ENCODE results near the gene RNF115.
"Not testable (repeated sequence)": the region's sequence is repeated elsewhere in the genome, so short reads cannot be mapped to it uniquely, and the experiment has no call there.

The RNF115 gene

DNA sequence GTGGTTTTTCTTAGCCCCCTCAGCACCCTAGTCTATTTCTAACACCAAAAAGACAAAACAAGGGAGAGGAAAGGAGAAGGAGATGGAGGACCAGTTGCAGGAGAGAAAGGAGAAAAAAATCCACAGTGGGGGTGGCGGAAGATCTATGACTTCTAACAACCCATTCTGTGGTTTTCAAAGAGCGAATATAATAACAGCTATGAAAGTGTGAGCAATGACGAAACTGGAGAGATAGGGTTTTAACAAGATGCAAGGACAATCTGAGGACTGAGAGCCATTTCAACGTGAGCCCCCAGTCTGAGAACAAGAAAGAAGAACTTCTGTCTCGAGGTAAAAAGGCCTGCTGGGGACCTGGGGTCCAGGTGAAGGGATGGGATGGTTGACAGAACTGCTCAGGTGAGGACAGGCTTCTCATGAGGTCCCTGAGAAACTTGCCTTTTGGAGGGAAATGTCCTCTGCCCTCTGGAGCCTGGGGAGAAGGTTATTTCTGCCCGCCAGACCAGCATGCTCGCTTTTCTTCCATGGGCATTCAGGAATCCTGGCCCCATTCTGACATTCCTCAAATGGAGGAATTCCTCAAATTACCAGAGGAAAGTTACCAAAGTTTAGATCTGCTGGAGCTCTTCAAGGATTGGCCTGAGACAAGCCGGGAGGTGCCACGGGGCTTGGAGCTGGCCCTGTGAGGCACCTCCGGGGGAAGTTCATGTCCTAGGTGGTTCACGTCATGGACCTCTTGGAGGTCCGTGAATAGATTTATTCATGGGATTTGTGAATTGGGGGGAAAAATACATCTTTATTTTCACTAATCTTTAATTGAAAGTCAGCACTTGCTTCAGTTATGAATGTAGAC lies 104.4 kb downstream of the RNF115 start, which contains the start of gene CD160:
Gene CD160, plus strand, starts transcription at position 270 of the 850 bp plus-strand sequence. CDS start 8,829 bp downstream, outside the sequence.
- Histone ChIP-seq H3K9me3 (replicated peaks in 1 of 2; ENCODE audit: control insufficient read depth in 2 of 2, insufficient read depth in 1 of 2, low read depth in 1 of 2, low read length in 2 of 2) (no peaks in the 10 kb centered on the region), H3K27ac (replicated peaks; ENCODE audit: low read length) (no peak within 1 kb of the TSS), H3K4ac (ENCODE audit: low read length) (no peak within 1 kb of the TSS), H2BK120ac (ENCODE audit: low read depth, low read length) (no peak within 1 kb of the TSS), H3K4me1 (ENCODE audit: control insufficient read depth in 2 of 2, insufficient read depth in 1 of 2, low read depth in 1 of 2, low read length in 2 of 2) (peaks cover 14 to 15% of the 10 kb centered on the region in 2 donors), H2BK5ac (ENCODE audit: low read length) (no peak within 1 kb of the TSS), H3K9ac (ENCODE audit: low read depth, low read length, poor library complexity) (no peak within 1 kb of the TSS), H4K91ac (ENCODE audit: low read depth, low read length, poor library complexity) (no peak within 1 kb of the TSS), H3K14ac (ENCODE audit: low read length) (no peak within 1 kb of the TSS), H3K4me2 (ENCODE audit: insufficient read depth, low read length, poor library complexity, severe bottlenecking) (no peak within 1 kb of the TSS), H3K4me3 (ENCODE audit: low read length in 2 of 2) (no peak within 1 kb of the TSS), H3K23ac (ENCODE audit: low read depth, low read length, poor library complexity) (no peak within 1 kb of the TSS), H4K8ac (ENCODE audit: low read depth, low read length) (no peak within 1 kb of the TSS), H3K36me3 (replicated peaks in 1 of 2; ENCODE audit: control insufficient read depth in 2 of 2, insufficient read depth in 2 of 2, low read length in 2 of 2) (no peaks in the 10 kb centered on the region), H3K18ac (ENCODE audit: low read length) (no peak within 1 kb of the TSS), H2AFZ (ENCODE audit: low read length) (peak within 1 kb of the TSS; percentile 88), H3K27me3 (ENCODE audit: control insufficient read depth in 3 of 3, insufficient read depth in 3 of 3, low read depth in 1 of 3, low read length in 3 of 3) (peaks cover 0 to 16% (median 0%) of the 10 kb centered on the region in 3 experiments), H2BK15ac (ENCODE audit: low read length) (no peak within 1 kb of the TSS), H2BK12ac (ENCODE audit: low read length) (no peak within 1 kb of the TSS), H3K79me1 (ENCODE audit: low read depth, low read length) (no peaks in the 10 kb centered on the region), H2AK5ac (ENCODE audit: low read depth, low read length) (no peak within 1 kb of the TSS)
- no peak for DNase-seq (ENCODE audit: low spot score)
- WGBS, 2 donors (ENCODE audit: extremely low coverage in 2 of 2, insufficient read length in 2 of 2, insufficient replicate concordance in 1 of 2): no CpG with 5 or more reads among the region's 12 CpGs

GRCh38 chr1:145718465-145718864 lies 105.4 kb downstream of the RNF115 start:
- peaks cover 14 to 15% of the 10 kb centered on the region in 2 donors for H3K4me1 ChIP-seq (ENCODE audit: control insufficient read depth in 2 of 2, insufficient read depth in 1 of 2, low read depth in 1 of 2, low read length in 2 of 2)
- H4K8ac ChIP-seq (ENCODE audit: low read depth, low read length); H2AK5ac ChIP-seq (ENCODE audit: low read depth, low read length); H2BK120ac ChIP-seq (ENCODE audit: low read depth, low read length); H2BK12ac ChIP-seq (ENCODE audit: low read length); H3K27ac ChIP-seq (replicated peaks; ENCODE audit: low read length); H2BK5ac ChIP-seq (ENCODE audit: low read length); H3K18ac ChIP-seq (ENCODE audit: low read length); H3K4me3 ChIP-seq (ENCODE audit: low read length in 2 of 2); H2AFZ ChIP-seq (ENCODE audit: low read length); H3K36me3 ChIP-seq (replicated peaks in 1 of 2; ENCODE audit: control insufficient read depth in 2 of 2, insufficient read depth in 2 of 2, low read length in 2 of 2); H3K79me1 ChIP-seq (ENCODE audit: low read depth, low read length); H3K4me2 ChIP-seq (ENCODE audit: insufficient read depth, low read length, poor library complexity, severe bottlenecking); DNase-seq (ENCODE audit: low spot score); H4K91ac ChIP-seq (ENCODE audit: low read depth, low read length, poor library complexity); H3K9me3 ChIP-seq (replicated peaks in 1 of 2; ENCODE audit: control insufficient read depth in 2 of 2, insufficient read depth in 1 of 2, low read depth in 1 of 2, low read length in 2 of 2); H3K9ac ChIP-seq (ENCODE audit: low read depth, low read length, poor library complexity); H3K23ac ChIP-seq (ENCODE audit: low read depth, low read length, poor library complexity); H3K4ac ChIP-seq (ENCODE audit: low read length); H2BK15ac ChIP-seq (ENCODE audit: low read length); H3K14ac ChIP-seq (ENCODE audit: low read length): not testable (repeated sequence)
- no CpG with 5 or more reads among the region's 5 CpGs for WGBS, 2 donors (ENCODE audit: extremely low coverage in 2 of 2, insufficient read length in 2 of 2, insufficient replicate concordance in 1 of 2)
- peaks cover 0 to 16% (median 0%) of the 10 kb centered on the region in 3 experiments for H3K27me3 ChIP-seq (ENCODE audit: control insufficient read depth in 3 of 3, insufficient read depth in 3 of 3, low read depth in 1 of 3, low read length in 3 of 3)

DNA sequence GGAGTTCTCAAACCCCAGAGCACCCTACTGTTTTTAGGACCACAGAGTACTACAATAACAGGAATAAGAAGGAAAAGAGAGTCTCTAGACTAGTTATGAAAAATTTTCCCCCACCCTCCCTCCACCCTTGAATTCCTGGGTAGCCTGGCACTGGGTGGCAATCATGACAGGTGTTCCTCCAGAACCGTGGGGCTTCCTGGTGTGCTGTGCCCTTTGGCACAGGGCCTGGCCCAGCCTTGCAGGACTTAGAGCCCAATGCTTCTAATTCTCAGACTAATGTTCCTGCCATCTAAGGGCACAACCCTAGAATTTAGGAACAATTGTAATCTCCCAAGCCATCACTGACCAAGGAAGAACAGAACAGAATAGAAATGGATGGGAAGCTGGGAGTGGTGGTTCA lies 106.1 kb downstream of the RNF115 start:
- DNase-seq (ENCODE audit: low spot score): no peak
- H4K8ac ChIP-seq (ENCODE audit: low read depth, low read length): no peak overlapping the region

DNA sequence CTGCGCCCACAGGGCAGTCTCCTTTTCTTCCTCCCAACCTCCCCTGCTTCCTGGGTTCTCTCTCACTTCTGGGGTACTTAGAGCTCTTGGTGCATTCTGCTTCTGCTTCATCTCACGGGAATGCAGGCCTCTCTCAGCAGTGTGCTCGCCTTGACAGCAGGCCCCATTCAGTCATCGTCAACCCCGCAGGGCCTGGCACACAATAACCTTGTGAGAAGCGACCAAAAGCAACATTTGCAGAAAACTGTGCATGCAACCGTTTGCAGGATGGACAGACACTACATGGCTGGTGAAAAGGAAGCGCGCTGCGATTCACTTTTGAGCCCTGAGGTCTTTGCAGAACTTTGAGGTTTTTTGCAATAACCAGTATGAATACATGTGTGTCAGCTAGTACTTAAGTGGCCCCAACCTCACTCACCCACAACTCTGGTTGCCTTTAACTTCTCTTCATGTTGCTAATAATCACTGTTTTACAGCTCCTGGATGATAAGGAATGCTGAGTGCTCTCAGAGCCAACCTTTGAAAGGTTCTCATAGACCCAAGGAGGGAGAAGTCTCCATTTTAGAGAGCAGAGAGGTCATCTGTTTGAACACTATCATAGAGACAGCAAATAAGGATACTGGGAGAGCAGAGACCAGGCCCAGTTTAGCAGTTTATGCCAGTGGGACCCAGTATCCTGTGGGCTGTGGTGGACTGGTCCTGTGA lies 107.1 kb downstream of the RNF115 start:
- H3K36me3 ChIP-seq (replicated peaks in 1 of 2; ENCODE audit: control insufficient read depth in 2 of 2, insufficient read depth in 2 of 2, low read length in 2 of 2): no peaks in the 10 kb centered on the region
- peak overlapping the region; percentile 88 for H2AFZ ChIP-seq (ENCODE audit: low read length)
- no peak overlapping the region for H2BK15ac ChIP-seq (ENCODE audit: low read length)
- H3K27me3 ChIP-seq (ENCODE audit: control insufficient read depth in 3 of 3, insufficient read depth in 3 of 3, low read depth in 1 of 3, low read length in 3 of 3): peaks cover 0 to 10% (median 0%) of the 10 kb centered on the region in 3 experiments
- H3K27ac ChIP-seq (replicated peaks; ENCODE audit: low read length): no peak overlapping the region
- DNase-seq (ENCODE audit: low spot score): no peak
- H3K18ac ChIP-seq (ENCODE audit: low read length): peak overlapping the region; percentile 15
- H3K79me1 ChIP-seq (ENCODE audit: low read depth, low read length): no peaks in the 10 kb centered on the region
- peak overlapping the region; percentile 1 for H3K4ac ChIP-seq (ENCODE audit: low read length)
- peak overlapping the region; percentile 55 for H3K9ac ChIP-seq (ENCODE audit: low read depth, low read length, poor library complexity)
- no peak overlapping the region for H3K4me2 ChIP-seq (ENCODE audit: insufficient read depth, low read length, poor library complexity, severe bottlenecking)
- no peak overlapping the region for H3K14ac ChIP-seq (ENCODE audit: low read length)
- no peaks in the 10 kb centered on the region for H3K9me3 ChIP-seq (replicated peaks in 1 of 2; ENCODE audit: control insufficient read depth in 2 of 2, insufficient read depth in 1 of 2, low read depth in 1 of 2, low read length in 2 of 2)
- H2BK120ac ChIP-seq (ENCODE audit: low read depth, low read length): no peak overlapping the region
- no peak overlapping the region for H3K4me3 ChIP-seq (ENCODE audit: low read length in 2 of 2)
- H2BK12ac ChIP-seq (ENCODE audit: low read length): no peak overlapping the region
- H3K23ac ChIP-seq (ENCODE audit: low read depth, low read length, poor library complexity): no peak overlapping the region
- H2BK5ac ChIP-seq (ENCODE audit: low read length): no peak overlapping the region
- peaks cover 14 to 15% of the 10 kb centered on the region in 2 donors for H3K4me1 ChIP-seq (ENCODE audit: control insufficient read depth in 2 of 2, insufficient read depth in 1 of 2, low read depth in 1 of 2, low read length in 2 of 2)
- H4K91ac ChIP-seq (ENCODE audit: low read depth, low read length, poor library complexity): no peak overlapping the region
- H2AK5ac ChIP-seq (ENCODE audit: low read depth, low read length): no peak overlapping the region
- WGBS, 2 donors (ENCODE audit: extremely low coverage in 2 of 2, insufficient read length in 2 of 2, insufficient replicate concordance in 1 of 2): no CpG with 5 or more reads among the region's 10 CpGs
- no peak overlapping the region for H4K8ac ChIP-seq (ENCODE audit: low read depth, low read length)

More for the DNA sequence above, 106.1 kb downstream of the RNF115 start:
- Histone ChIP-seq H3K4me1 (ENCODE audit: control insufficient read depth in 2 of 2, insufficient read depth in 1 of 2, low read depth in 1 of 2, low read length in 2 of 2) (peaks cover 14 to 15% of the 10 kb centered on the region in 2 donors), H2BK15ac (ENCODE audit: low read length) (no peak overlapping the region), H3K79me1 (ENCODE audit: low read depth, low read length) (no peaks in the 10 kb centered on the region), H3K27me3 (ENCODE audit: control insufficient read depth in 3 of 3, insufficient read depth in 3 of 3, low read depth in 1 of 3, low read length in 3 of 3) (peaks cover 0 to 16% (median 0%) of the 10 kb centered on the region in 3 experiments), H3K4me3 (ENCODE audit: low read length in 2 of 2) (no peak overlapping the region), H3K9ac (ENCODE audit: low read depth, low read length, poor library complexity) (no peak overlapping the region), H2BK5ac (ENCODE audit: low read length) (no peak overlapping the region), H3K27ac (replicated peaks; ENCODE audit: low read length) (no peak overlapping the region), H2BK12ac (ENCODE audit: low read length) (no peak overlapping the region), H3K18ac (ENCODE audit: low read length) (no peak overlapping the region), H3K36me3 (replicated peaks in 1 of 2; ENCODE audit: control insufficient read depth in 2 of 2, insufficient read depth in 2 of 2, low read length in 2 of 2) (no peaks in the 10 kb centered on the region), H3K4ac (ENCODE audit: low read length) (no peak overlapping the region), H2AFZ (ENCODE audit: low read length) (no peak overlapping the region), H3K9me3 (replicated peaks in 1 of 2; ENCODE audit: control insufficient read depth in 2 of 2, insufficient read depth in 1 of 2, low read depth in 1 of 2, low read length in 2 of 2) (no peaks in the 10 kb centered on the region), H3K14ac (ENCODE audit: low read length) (no peak overlapping the region), H2AK5ac (ENCODE audit: low read depth, low read length) (no peak overlapping the region), H3K4me2 (ENCODE audit: insufficient read depth, low read length, poor library complexity, severe bottlenecking) (no peak overlapping the region), H2BK120ac (ENCODE audit: low read depth, low read length) (no peak overlapping the region), H3K23ac (ENCODE audit: low read depth, low read length, poor library complexity) (no peak overlapping the region), H4K91ac (ENCODE audit: low read depth, low read length, poor library complexity) (no peak overlapping the region)
- WGBS, 2 donors (ENCODE audit: extremely low coverage in 2 of 2, insufficient read length in 2 of 2, insufficient replicate concordance in 1 of 2): no CpG with 5 or more reads among the region's 1 CpG

Measured in neuronal stem cell (in vitro differentiated cells).